Naive B cell (primary cell): ENCODE data around the gene LURAP1L. TPM values are rescaled to one million over a fixed set of nuclear protein-coding genes. Genes with fewer than 3 reads are reported as not detected.
A peak's percentile ranks its signal among the peaks of the same experiment; 100 is the strongest.

ENCODE experiments used
- ATAC-seq, 2 donors: fragments of 150-1000 bp; cut with Tn5 transposase; 2 replicates each; pipeline ENCODE4 v1.10.0; 2021; ENCODE audit warnings: low read depth in 2 of 2, mild to moderate bottlenecking in 2 of 2, moderate library complexity in 2 of 2
- DNase-seq: peaks from one replicate; pipeline ENCODE4 v3.0.0; 2022
- H3K27ac Mint-ChIP-seq, 6 donors: one replicate each; pipeline ENCODE4 v1.8.0; 2020 to 2022; ENCODE audit warnings: mild to moderate bottlenecking in 6 of 6, mixed read lengths in 6 of 6, moderate library complexity in 5 of 6, inconsistent platforms in 2 of 6
- H3K27me3 Mint-ChIP-seq, 3 donors: one replicate each; pipeline ENCODE4 v1.8.0; 2021 to 2022; ENCODE audit warnings: mixed read lengths in 3 of 3, mild to moderate bottlenecking in 1 of 3
- H3K36me3 Mint-ChIP-seq, 2 donors: one replicate each; pipeline ENCODE4 v1.8.0; 2020 to 2022; ENCODE audit warnings: mixed read lengths in 2 of 2, inconsistent platforms in 1 of 2, mild to moderate bottlenecking in 1 of 2
- H3K4me1 Mint-ChIP-seq, 3 donors: one replicate each; pipeline ENCODE4 v1.8.0; 2020 to 2022; ENCODE audit warnings: mixed read lengths in 3 of 3, inconsistent platforms in 1 of 3, mild to moderate bottlenecking in 1 of 3, moderate library complexity in 1 of 3
- H3K4me3 Mint-ChIP-seq, 8 donors: one replicate each; pipeline ENCODE4 v1.8.0; 2020 to 2022; ENCODE audit warnings: mild to moderate bottlenecking in 8 of 8, mixed read lengths in 8 of 8, moderate library complexity in 8 of 8, inconsistent platforms in 2 of 8
- H3K9me3 Mint-ChIP-seq, 7 donors: one replicate each; pipeline ENCODE4 v1.8.0; 2020 to 2022; ENCODE audit warnings: mixed read lengths in 7 of 7, mild to moderate bottlenecking in 5 of 7, inconsistent platforms in 2 of 7, moderate library complexity in 1 of 7
- polyA plus RNA-seq, 6 donors: library from polyadenylated mRNA; unstranded; fragments of 300-500 nt; fragmentation: Illumina TruSeq; gene quantifications; one replicate each; pipeline ENCODE4 v1.2.3, GENCODE V29; 2021; ENCODE audit warnings: low read depth in 6 of 6

Gene LURAP1L
- polyA plus RNA-seq, 6 donors from 2014 or later: not detected

- Mint-ChIP-seq H3K27ac (no peak overlapping the region), H3K4me1 (no peaks in the 10 kb centered on the region), H3K9me3 (peaks cover 0 to 3% (median 0%) of the 10 kb centered on the region in 7 donors), H3K27me3 (no peaks in the 10 kb centered on the region), H3K4me3 (no peak overlapping the region), H3K36me3 (no peaks in the 10 kb centered on the region)
- ATAC-seq: no peak
- no peak for DNase-seq
Observed at GRCh38 chr9:12760758-12761157, 14.1 kb upstream of the LURAP1L start.

- no peak for DNase-seq
- Mint-ChIP-seq H3K27me3 (no peaks in the 10 kb centered on the region), H3K9me3 (peaks cover 0 to 5% (median 0%) of the 10 kb centered on the region in 7 donors), H3K27ac (no peak overlapping the region), H3K4me3 (no peak overlapping the region), H3K36me3 (no peaks in the 10 kb centered on the region), H3K4me1 (no peaks in the 10 kb centered on the region)
- no peak for ATAC-seq
Observed at GRCh38 chr9:12764150-12764549, 10.7 kb upstream of the LURAP1L start.

GRCh38 chr9:12765088-12765798 lies 9.6 kb upstream of the LURAP1L start:
- Mint-ChIP-seq H3K27me3 (no peaks in the 10 kb centered on the region), H3K9me3 (peaks cover 0 to 5% (median 0%) of the 10 kb centered on the region in 7 donors), H3K36me3 (no peaks in the 10 kb centered on the region), H3K27ac (no peak overlapping the region), H3K4me3 (no peak overlapping the region), H3K4me1 (no peaks in the 10 kb centered on the region)
- no peak for DNase-seq
- no peak for ATAC-seq

GRCh38 chr9:12766357-12766756 lies 8.5 kb upstream of the LURAP1L start:
- Mint-ChIP-seq H3K27ac (no peak overlapping the region), H3K36me3 (no peaks in the 10 kb centered on the region), H3K4me3 (no peak overlapping the region), H3K4me1 (no peaks in the 10 kb centered on the region), H3K27me3 (no peaks in the 10 kb centered on the region), H3K9me3 (peaks cover 0 to 5% (median 0%) of the 10 kb centered on the region in 7 donors)
- DNase-seq: no peak
- ATAC-seq: no peak

- Mint-ChIP-seq H3K27ac (no peak overlapping the region), H3K27me3 (peaks cover 5 to 14% (median 12%) of the 10 kb centered on the region in 3 donors), H3K36me3 (no peaks in the 10 kb centered on the region), H3K4me3 (no peak overlapping the region), H3K4me1 (peaks cover under 1 to 5% (median 4%) of the 10 kb centered on the region in 3 donors), H3K9me3 (peaks cover 0 to 4% (median 0%) of the 10 kb centered on the region in 7 donors)
- DNase-seq: no peak
- no peak for ATAC-seq
Observed at GRCh38 chr9:12770261-12770660, 4.6 kb upstream of the LURAP1L start.

GRCh38 chr9:12771891-12772290 lies 2.9 kb upstream of the LURAP1L start:
- H3K27me3 Mint-ChIP-seq: peaks cover 21 to 28% (median 21%) of the 10 kb centered on the region in 3 donors
- H3K36me3 Mint-ChIP-seq: peaks cover 0 to 7% of the 10 kb centered on the region in 2 donors
- no peak overlapping the region for H3K4me3 Mint-ChIP-seq
- H3K9me3 Mint-ChIP-seq: peaks cover 0 to 6% (median 0%) of the 10 kb centered on the region in 7 donors
- DNase-seq (no peak), ATAC-seq (no peak)
- no peak overlapping the region for H3K27ac Mint-ChIP-seq
- H3K4me1 Mint-ChIP-seq: peaks cover 8 to 18% (median 17%) of the 10 kb centered on the region in 3 donors

GRCh38 chr9:12773562-12773961 lies 1.3 kb upstream of the LURAP1L start:
- peaks cover 23 to 33% (median 26%) of the 10 kb centered on the region in 3 donors for H3K27me3 Mint-ChIP-seq
- ATAC-seq (no peak), DNase-seq (no peak)
- no peak overlapping the region for H3K27ac Mint-ChIP-seq
- H3K4me3 Mint-ChIP-seq: no peak overlapping the region
- H3K36me3 Mint-ChIP-seq: peaks cover 0 to 8% of the 10 kb centered on the region in 2 donors
- peaks cover 8 to 18% (median 17%) of the 10 kb centered on the region in 3 donors for H3K4me1 Mint-ChIP-seq
- peaks cover 0 to 8% (median 0%) of the 10 kb centered on the region in 7 donors for H3K9me3 Mint-ChIP-seq

- DNase-seq: no peak
- Mint-ChIP-seq H3K4me1 (peaks cover 8 to 18% (median 17%) of the 10 kb centered on the region in 3 donors), H3K27ac (no peak overlapping the region), H3K9me3 (peaks cover 0 to 8% (median 0%) of the 10 kb centered on the region in 7 donors), H3K4me3 (peak overlapping the region in 6 of 8 donors; percentile 13 to 66 (median 59)), H3K36me3 (peaks cover 0 to 8% of the 10 kb centered on the region in 2 donors), H3K27me3 (peaks cover 23 to 33% (median 30%) of the 10 kb centered on the region in 3 donors)
- no peak for ATAC-seq
Observed at GRCh38 chr9:12775679-12776512, 1.1 kb downstream of the LURAP1L start.

GRCh38 chr9:12776513-12777055 lies 1.8 kb downstream of the LURAP1L start:
- peaks cover 0 to 8% (median 0%) of the 10 kb centered on the region in 7 donors for H3K9me3 Mint-ChIP-seq
- H3K4me3 Mint-ChIP-seq: peak overlapping the region in 5 of 8 donors; percentile 11 to 65 (median 55)
- peaks cover 23 to 33% (median 30%) of the 10 kb centered on the region in 3 donors for H3K27me3 Mint-ChIP-seq
- ATAC-seq (no peak), DNase-seq (no peak)
- H3K36me3 Mint-ChIP-seq: peaks cover 0 to 8% of the 10 kb centered on the region in 2 donors
- H3K27ac Mint-ChIP-seq: no peak overlapping the region
- peaks cover 8 to 18% (median 17%) of the 10 kb centered on the region in 3 donors for H3K4me1 Mint-ChIP-seq

GRCh38 chr9:12777121-12778022 lies 2.6 kb downstream of the LURAP1L start:
- H3K9me3 Mint-ChIP-seq: peaks cover 0 to 10% (median 0%) of the 10 kb centered on the region in 7 donors
- no peak for DNase-seq
- H3K36me3 Mint-ChIP-seq: peaks cover 0 to 8% of the 10 kb centered on the region in 2 donors
- H3K27me3 Mint-ChIP-seq: peaks cover 23 to 33% (median 27%) of the 10 kb centered on the region in 3 donors
- H3K4me3 Mint-ChIP-seq: no peak overlapping the region
- H3K4me1 Mint-ChIP-seq: peaks cover 8 to 18% (median 17%) of the 10 kb centered on the region in 3 donors
- H3K27ac Mint-ChIP-seq: no peak overlapping the region
- ATAC-seq: no peak

- Mint-ChIP-seq H3K27me3 (peaks cover 23 to 26% (median 25%) of the 10 kb centered on the region in 3 donors), H3K4me1 (peaks cover 8 to 18% (median 17%) of the 10 kb centered on the region in 3 donors), H3K4me3 (no peak overlapping the region), H3K9me3 (peaks cover 0 to 11% (median 2%) of the 10 kb centered on the region in 7 donors), H3K36me3 (peaks cover 0 to 8% of the 10 kb centered on the region in 2 donors), H3K27ac (no peak overlapping the region)
- ATAC-seq: no peak
- no peak for DNase-seq
Observed at GRCh38 chr9:12778389-12778788, 3.6 kb downstream of the LURAP1L start.

- no peak for ATAC-seq
- DNase-seq: no peak
Observed at GRCh38 chr9:12781226-12781733, 6.5 kb downstream of the LURAP1L start.

More at GRCh38 chr9:12781226-12781733, 6.5 kb downstream of the LURAP1L start:
- Mint-ChIP-seq H3K36me3 (peaks cover 0 to 7% of the 10 kb centered on the region in 2 donors), H3K4me1 (peaks cover 4 to 6% (median 4%) of the 10 kb centered on the region in 3 donors), H3K9me3 (peaks cover 0 to 16% (median 4%) of the 10 kb centered on the region in 7 donors), H3K27me3 (peaks cover 8 to 14% (median 10%) of the 10 kb centered on the region in 3 donors), H3K4me3 (no peak overlapping the region), H3K27ac (no peak overlapping the region)
